Liver (tissue), 2 donors: ENCODE measurements around the gene SCNN1B.

Source experiments
- CTCF ChIP-seq: fragments of 150-350 bp; IDR thresholded peaks from 2 replicates; pipeline ENCODE4 v1.5.1; 2017; ENCODE audit warnings: improper control_type of control experiment, low read depth, low read length; ENCODE audit not compliant: missing input control
- REST ChIP-seq: IDR thresholded peaks from 2 replicates; pipeline ENCODE4 v1.6.1; 2016; ENCODE audit warnings: antibody characterized with exemption, mild to moderate bottlenecking
- YY1 ChIP-seq: IDR thresholded peaks from 2 replicates; pipeline ENCODE4 v1.6.1; 2016; ENCODE audit warnings: antibody characterized with exemption, mild to moderate bottlenecking
- donor health status: healthy.

- TF ChIP-seq CTCF (no peak), YY1 (no peak), REST (no peak)
Measured at GRCh38 chr16:23379707-23380106, 77.6 kb downstream of the SCNN1B start.
